ENCODE results near the gene RAB29. TPM values are rescaled to one million over a fixed set of nuclear protein-coding genes. Genes with fewer than 3 reads are reported as not detected.
A peak's percentile ranks its signal among the peaks of the same experiment; 100 is the strongest.
"Not testable (repeated sequence)": the region's sequence is repeated elsewhere in the genome, so short reads cannot be mapped to it uniquely, and the experiment has no call there.

RAB29 gene
- polyA plus RNA-seq, 1 donor = 121 TPM

GRCh38 chr1:205729945-205730610 lies 45.2 kb downstream of the RAB29 start:
- no peak overlapping the region for H3K27ac ChIP-seq (ENCODE audit: low read length)
- DNase-seq = no peak
- peaks cover 8% of the 10 kb centered on the region for H3K36me3 ChIP-seq (ENCODE audit: control insufficient read depth, insufficient read depth, low read length)
- no peak overlapping the region for H3K4me3 ChIP-seq (ENCODE audit: low read length)
- H3K4me1 ChIP-seq (ENCODE audit: control insufficient read depth, insufficient read depth, low read length) = peaks cover 6% of the 10 kb centered on the region
- no peaks in the 10 kb centered on the region for H3K9me3 ChIP-seq (ENCODE audit: control insufficient read depth, low read depth, low read length)
- H3K27me3 ChIP-seq (ENCODE audit: control insufficient read depth, insufficient read depth, low read length) = no peaks in the 10 kb centered on the region
- WGBS (ENCODE audit: insufficient coverage, low lambda C conversion rate) = 83% methylated on average over 1 of the region's 9 CpGs

- peak in 1 of 2 donors; percentile 55 for DNase-seq
- Histone ChIP-seq H3K27ac (ENCODE audit: low read length) (no peak overlapping the region), H3K27me3 (ENCODE audit: control insufficient read depth, insufficient read depth, low read length) (no peaks in the 10 kb centered on the region), H3K36me3 (ENCODE audit: control insufficient read depth, insufficient read depth, low read length) (peaks cover 16% of the 10 kb centered on the region), H3K9me3 (ENCODE audit: control insufficient read depth, low read depth, low read length) (no peaks in the 10 kb centered on the region), H3K4me1 (ENCODE audit: control insufficient read depth, insufficient read depth, low read length) (peaks cover 6% of the 10 kb centered on the region), H3K4me3 (ENCODE audit: low read length) (no peak overlapping the region)
- 0% methylated on average over 1 of the region's 4 CpGs for WGBS (ENCODE audit: insufficient coverage, low lambda C conversion rate)
Observed at GRCh38 chr1:205726619-205727125, 48.6 kb downstream of the RAB29 start.

GRCh38 chr1:205725514-205725913 lies 49.8 kb downstream of the RAB29 start:
- 43% methylated on average over 1 of the region's 1 CpG for WGBS (ENCODE audit: insufficient coverage, low lambda C conversion rate)
- H3K27me3 ChIP-seq (ENCODE audit: control insufficient read depth, insufficient read depth, low read length) = no peaks in the 10 kb centered on the region
- DNase-seq = no peak
- no peak overlapping the region for H3K27ac ChIP-seq (ENCODE audit: low read length)
- no peak overlapping the region for H3K4me3 ChIP-seq (ENCODE audit: low read length)
- H3K9me3 ChIP-seq (ENCODE audit: control insufficient read depth, low read depth, low read length) = peaks cover 2% of the 10 kb centered on the region
- H3K4me1 ChIP-seq (ENCODE audit: control insufficient read depth, insufficient read depth, low read length) = peaks cover 6% of the 10 kb centered on the region
- H3K36me3 ChIP-seq (ENCODE audit: control insufficient read depth, insufficient read depth, low read length) = peaks cover 23% of the 10 kb centered on the region

- no CpG with 5 or more reads among the region's 2 CpGs for WGBS (ENCODE audit: insufficient coverage, low lambda C conversion rate)
- H3K36me3 ChIP-seq (ENCODE audit: control insufficient read depth, insufficient read depth, low read length) = peaks cover 48% of the 10 kb centered on the region
Observed at GRCh38 chr1:205720740-205721139, 54.5 kb downstream of the RAB29 start.

GRCh38 chr1:205719762-205720161 lies 55.5 kb downstream of the RAB29 start:
- no peak for DNase-seq
- H3K9me3 ChIP-seq (ENCODE audit: control insufficient read depth, low read depth, low read length) = peaks cover 2% of the 10 kb centered on the region
- peaks cover 6% of the 10 kb centered on the region for H3K4me1 ChIP-seq (ENCODE audit: control insufficient read depth, insufficient read depth, low read length)
- H3K27ac ChIP-seq (ENCODE audit: low read length) = no peak overlapping the region
- peaks cover 49% of the 10 kb centered on the region for H3K36me3 ChIP-seq (ENCODE audit: control insufficient read depth, insufficient read depth, low read length)
- no peak overlapping the region for H3K4me3 ChIP-seq (ENCODE audit: low read length)
- H3K27me3 ChIP-seq (ENCODE audit: control insufficient read depth, insufficient read depth, low read length) = no peaks in the 10 kb centered on the region

More at GRCh38 chr1:205720740-205721139, 54.5 kb downstream of the RAB29 start:
- H3K9me3 ChIP-seq (ENCODE audit: control insufficient read depth, low read depth, low read length); H3K27me3 ChIP-seq (ENCODE audit: control insufficient read depth, insufficient read depth, low read length); H3K4me3 ChIP-seq (ENCODE audit: low read length); H3K4me1 ChIP-seq (ENCODE audit: control insufficient read depth, insufficient read depth, low read length); H3K27ac ChIP-seq (ENCODE audit: low read length); DNase-seq: not testable (repeated sequence)

GRCh38 chr1:205719015-205719414 lies 56.3 kb downstream of the RAB29 start:
- Histone ChIP-seq H3K27me3 (ENCODE audit: control insufficient read depth, insufficient read depth, low read length) (no peaks in the 10 kb centered on the region), H3K9me3 (ENCODE audit: control insufficient read depth, low read depth, low read length) (peaks cover 2% of the 10 kb centered on the region), H3K36me3 (ENCODE audit: control insufficient read depth, insufficient read depth, low read length) (peaks cover 49% of the 10 kb centered on the region), H3K27ac (ENCODE audit: low read length) (no peak overlapping the region), H3K4me3 (ENCODE audit: low read length) (no peak overlapping the region), H3K4me1 (ENCODE audit: control insufficient read depth, insufficient read depth, low read length) (peaks cover 6% of the 10 kb centered on the region)
- no peak for DNase-seq
- no CpG with 5 or more reads among the region's 3 CpGs for WGBS (ENCODE audit: insufficient coverage, low lambda C conversion rate)

Other genes starting within 250 kb of the RAB29 start
- 18.2 TPM for gene ELK4, start 143.5 kb downstream of the RAB29 start, polyA plus RNA-seq
- gene SLC45A3, start 95.0 kb downstream of the RAB29 start, polyA plus RNA-seq = 9.3 TPM
- 106 TPM for gene NUCKS1, start 25.3 kb downstream of the RAB29 start, polyA plus RNA-seq
- gene SLC41A1, start 37.7 kb upstream of the RAB29 start, polyA plus RNA-seq = 8.2 TPM
- 1.1 TPM for gene PM20D1, start 74.7 kb upstream of the RAB29 start, polyA plus RNA-seq
- 0.03 TPM for gene SLC26A9, start 168.0 kb upstream of the RAB29 start, polyA plus RNA-seq
- 5.4 TPM for gene RAB7B, start 227.9 kb upstream of the RAB29 start, polyA plus RNA-seq
- 19.6 TPM for gene CTSE, start 248.4 kb upstream of the RAB29 start, polyA plus RNA-seq

Data from large intestine (tissue), 3 donors.